Posterior vena cava (tissue), 2 donors: ENCODE results near the gene KCNN2. TPM values are rescaled to one million over a fixed set of nuclear protein-coding genes. Genes with fewer than 3 reads are reported as not detected.

Experiments used
- DNase-seq: peaks from one replicate; pipeline ENCODE4 v3.0.0-alpha.2; 2020; ENCODE audit warnings: low spot score
- intact Hi-C, 2 donors: fragments of 100-400 bp; cut with DNase I; formaldehyde crosslinking; loops; one replicate each; pipeline versions ENCODE4 v1.14.1 to v1.14.2; 2022 to 2023
- long read RNA-seq, 2 donors: library from polyadenylated mRNA; unstranded; transcript quantifications; one replicate each; pipeline ENCODE4 v2.0.0, GENCODE V29; 2020 to 2021
- total RNA-seq, 2 donors: library from RNA; stranded (reverse); fragmentation: NEBNext Ultra II Directional; extraction: Animal tissue kit (Norgen Biotek cat#: 25700); gene quantifications; one replicate each; pipeline ENCODE4 v1.2.1, GENCODE V29; 2021
- donor health status: DM: yes; HTN: yes; CAD: no.
- donor health status: DM: yes; HTN: yes; CAD: no.

The KCNN2 gene
- under 1 TPM; 0.24 to 0.46 TPM for total RNA-seq
- long read RNA-seq, donor 1, result 0 reads
- long read RNA-seq, donor 2, partial matches to known transcripts, result 0 of 1 reads
- long read RNA-seq, donor 2, other reads (novel, unspliced or antisense), result 0 of 1 reads

DNA sequence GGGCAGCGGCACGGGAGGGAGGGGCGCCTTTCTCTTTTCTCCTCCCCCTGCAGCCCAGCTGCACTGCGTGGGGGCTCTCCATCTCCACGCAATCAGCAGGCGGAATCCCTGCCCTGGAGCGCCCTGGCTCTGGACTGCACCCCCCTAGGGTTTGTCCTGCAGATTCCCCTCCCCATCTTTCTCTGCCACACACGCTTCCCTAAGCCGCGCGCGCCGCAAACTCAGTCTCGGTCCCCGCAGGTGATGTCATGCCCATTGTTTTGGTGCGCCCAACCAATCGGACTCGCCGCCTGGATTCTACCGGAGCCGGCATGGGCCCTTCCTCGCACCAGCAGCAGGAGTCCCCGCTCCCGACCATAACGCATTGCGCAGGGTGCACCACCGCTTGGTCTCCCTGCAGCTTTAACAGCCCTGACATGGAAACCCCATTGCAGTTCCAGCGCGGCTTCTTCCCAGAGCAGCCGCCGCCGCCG, at the start of gene KCNN2:
Gene KCNN2 (plus strand): TSS at position 347 of the 473 bp plus-strand sequence. CDS start 70 bp downstream, at position 417.
- intact Hi-C loops, result no loop called here
- DNase-seq, result peak; percentile 87

DNA sequence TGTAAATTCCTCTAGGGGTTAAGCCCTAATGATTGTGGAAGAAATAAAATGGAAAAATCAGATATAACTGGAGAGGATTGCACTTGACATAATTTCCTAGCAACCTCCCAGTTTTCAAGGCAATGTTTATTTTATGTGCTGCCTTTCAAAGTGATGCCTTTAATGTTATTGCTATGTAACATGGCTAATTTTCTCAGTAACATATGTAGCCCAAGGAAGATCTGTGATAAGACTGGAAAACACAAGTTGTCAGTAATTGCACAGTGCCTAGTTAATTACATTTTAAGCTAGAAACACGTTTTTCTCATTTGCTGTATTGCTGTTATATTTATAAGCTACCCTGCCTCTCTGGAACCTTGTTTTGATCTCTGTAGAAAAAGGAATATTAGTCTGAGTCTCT, 49.2 kb upstream of the KCNN2 start:
- intact Hi-C loops, result no loop called here

DNA sequence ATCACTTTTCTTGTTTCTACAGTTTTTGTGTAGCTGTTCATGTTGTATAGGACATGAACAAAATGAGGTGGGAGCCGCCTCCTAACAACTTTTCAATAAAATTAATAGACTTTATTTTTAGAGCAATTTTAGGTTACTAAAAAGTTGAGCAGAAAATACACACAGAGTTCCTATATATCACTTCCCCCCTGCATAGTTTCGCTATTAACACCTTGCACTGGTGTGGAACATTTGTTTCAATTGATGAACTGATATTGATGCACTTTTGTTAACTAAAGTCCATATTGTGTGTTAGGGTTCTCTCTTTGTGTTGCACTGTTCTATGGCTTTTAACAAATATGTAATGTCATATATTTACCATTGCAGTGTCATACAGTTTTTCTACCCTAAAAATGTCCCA, 47.8 kb upstream of the KCNN2 start:
- intact Hi-C loops, result no loop called here
- no peak for DNase-seq

More for the DNA sequence above, 49.2 kb upstream of the KCNN2 start:
- DNase-seq, result no peak

DNA sequence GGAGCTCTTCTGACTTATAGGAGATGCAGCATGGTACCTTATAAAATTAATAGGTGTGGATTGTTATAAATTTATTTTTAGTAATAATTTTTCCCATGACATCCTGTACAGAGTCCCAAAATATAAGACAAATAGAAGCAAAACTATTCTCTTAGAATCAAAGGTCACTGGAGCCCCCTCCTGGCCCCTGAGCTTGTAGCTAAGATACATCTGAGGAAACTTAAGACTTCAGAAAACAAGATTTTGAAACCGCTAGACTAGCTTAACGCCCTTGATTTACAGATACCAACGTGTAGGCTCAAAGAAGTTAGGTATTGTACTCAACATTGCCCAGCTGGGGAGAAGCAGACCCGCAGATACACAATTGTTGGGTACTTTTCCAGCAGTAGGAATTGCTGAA, 45.7 kb upstream of the KCNN2 start:
- intact Hi-C loops, result no loop called here

DNA sequence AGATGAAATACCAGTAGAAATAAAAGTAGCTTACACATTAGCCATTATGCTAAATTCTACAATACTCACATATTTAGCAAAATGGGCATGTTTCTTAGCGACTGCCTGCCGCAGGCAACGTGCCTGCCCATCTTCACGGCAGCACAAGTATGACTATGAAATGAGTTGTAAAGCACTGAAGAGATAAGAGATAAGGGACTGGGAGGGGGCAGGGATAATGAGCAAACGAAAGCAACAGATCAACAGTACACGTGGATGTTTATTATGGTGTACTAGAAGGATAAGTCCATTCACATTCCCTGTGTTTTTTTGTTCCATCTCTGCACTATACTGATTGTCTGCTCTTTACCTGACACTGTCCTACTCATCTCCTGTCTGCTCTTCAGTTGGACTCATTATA, 44.1 kb upstream of the KCNN2 start:
- intact Hi-C loops, result no loop called here
- no peak for DNase-seq

More for the DNA sequence above, 45.7 kb upstream of the KCNN2 start:
- DNase-seq, result no peak

DNA sequence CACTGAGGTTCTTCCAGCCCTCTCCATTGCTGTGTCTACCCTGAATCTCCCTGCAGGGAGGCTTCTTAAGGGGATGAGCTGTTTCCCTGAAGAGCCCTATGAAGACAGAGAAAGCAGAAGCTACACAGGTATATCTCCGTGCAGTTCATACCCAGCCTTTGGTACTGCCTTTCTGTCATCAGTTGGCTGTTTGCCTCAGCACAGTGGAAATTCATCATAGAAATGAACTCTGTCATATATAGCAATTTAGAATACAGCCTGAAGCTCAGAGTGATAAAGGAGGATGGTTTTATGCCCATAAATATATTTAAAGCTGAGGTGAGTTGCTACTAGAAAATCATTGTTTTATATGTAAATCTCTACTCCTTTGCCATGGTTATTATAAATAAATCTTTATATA, 42.6 kb upstream of the KCNN2 start:
- no peak for DNase-seq

DNA sequence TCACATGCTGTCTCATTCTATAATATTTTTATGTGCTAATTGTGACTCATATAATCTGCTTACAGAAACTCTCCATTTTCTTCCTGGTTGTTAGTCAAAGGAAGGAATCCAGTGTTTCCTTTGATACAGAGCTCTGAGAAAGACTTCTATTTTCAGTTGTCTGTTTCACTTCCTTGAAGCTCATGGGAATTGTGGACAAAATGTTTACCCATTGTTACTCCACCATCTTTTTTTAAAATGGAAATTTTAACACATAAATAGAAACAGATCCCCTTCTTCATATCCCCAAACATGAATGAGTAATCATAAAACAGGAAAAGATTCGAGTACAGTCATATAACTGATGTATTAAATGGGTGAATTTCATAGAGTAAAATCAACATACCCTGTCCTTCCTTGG, 42.0 kb upstream of the KCNN2 start:
- DNase-seq, result no peak
- intact Hi-C loops, result no loop called here

More for the DNA sequence above, 42.6 kb upstream of the KCNN2 start:
- intact Hi-C loops, result no loop called here

DNA sequence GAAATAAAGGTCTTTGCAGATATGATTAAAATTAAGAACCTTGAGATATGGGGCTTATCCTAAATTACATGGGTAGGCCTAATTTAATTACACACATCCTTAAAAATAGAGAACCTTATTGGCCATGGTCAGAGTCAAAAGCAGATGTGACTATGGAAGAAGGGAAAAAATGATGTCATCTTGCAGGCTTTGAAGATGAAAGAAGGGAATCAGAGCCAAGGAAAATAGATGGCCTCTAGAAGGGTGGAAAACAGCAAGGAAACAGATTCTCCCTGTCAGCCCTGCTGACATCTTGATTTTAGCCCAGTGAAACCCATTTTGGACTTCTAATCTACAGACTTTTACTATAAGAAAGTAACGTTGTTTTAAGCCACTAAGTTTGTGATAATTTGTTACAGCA, 37.6 kb upstream of the KCNN2 start:
- no peak for DNase-seq
- intact Hi-C loops, result no loop called here

DNA sequence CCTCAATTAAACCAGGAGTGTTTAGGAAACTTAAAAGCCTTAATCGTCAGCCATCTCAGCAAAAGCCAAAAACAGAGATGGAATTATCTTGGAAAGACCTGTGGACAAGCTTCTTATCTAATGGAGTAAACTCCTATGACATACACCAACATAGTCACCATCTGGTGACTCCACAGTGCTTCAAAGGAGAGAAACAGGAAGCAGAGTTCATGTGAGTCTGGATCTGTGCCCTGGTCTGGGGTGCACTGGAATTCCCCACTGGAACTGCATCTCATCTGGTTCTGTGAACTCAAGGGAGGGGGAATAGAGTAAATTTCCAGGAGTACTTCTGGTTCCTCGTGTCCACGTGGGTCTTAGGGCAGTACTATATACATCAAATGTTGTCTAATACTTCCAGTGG, 36.3 kb upstream of the KCNN2 start:
- intact Hi-C loops, result no loop called here
- no peak for DNase-seq

DNA sequence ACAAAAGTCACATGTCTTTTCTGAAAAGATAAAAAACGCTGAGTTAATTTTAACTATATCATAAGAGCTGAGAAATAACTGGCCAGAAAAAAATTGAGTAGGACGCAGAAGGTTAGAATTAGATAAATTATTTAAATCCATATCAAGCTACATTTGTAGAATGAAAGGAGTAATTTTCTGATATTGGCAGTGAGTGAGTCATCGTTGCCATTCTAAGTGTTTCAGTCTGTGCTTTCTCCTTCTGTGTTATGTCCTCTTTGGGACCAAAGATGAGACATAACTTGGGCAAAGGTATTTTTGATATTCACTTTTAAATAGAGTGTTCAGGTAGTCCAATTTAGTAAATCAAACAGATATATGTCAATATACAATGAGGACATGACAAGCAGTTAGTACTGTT, 34.4 kb upstream of the KCNN2 start:
- DNase-seq, result no peak
- intact Hi-C loops, result no loop called here

DNA sequence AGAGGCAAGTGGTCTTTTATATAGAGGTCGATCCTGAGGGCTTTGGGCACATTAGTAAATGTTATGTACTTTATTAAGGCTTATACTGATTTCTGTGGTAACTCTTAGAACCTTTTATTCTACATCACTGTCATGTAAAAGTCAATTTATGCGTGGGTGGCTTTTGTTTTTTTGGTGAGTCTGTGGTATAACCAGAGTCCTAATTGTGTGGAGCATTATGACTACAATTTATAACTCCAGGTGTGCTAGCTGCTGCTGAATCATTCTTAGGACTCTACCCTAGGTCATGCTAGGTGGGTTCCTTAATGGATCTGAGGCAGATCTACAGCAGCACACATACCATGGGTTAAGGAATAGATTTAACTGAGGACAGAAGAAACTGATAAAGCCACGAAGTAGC, 33.9 kb upstream of the KCNN2 start:
- intact Hi-C loops, result no loop called here
- DNase-seq, result no peak

DNA sequence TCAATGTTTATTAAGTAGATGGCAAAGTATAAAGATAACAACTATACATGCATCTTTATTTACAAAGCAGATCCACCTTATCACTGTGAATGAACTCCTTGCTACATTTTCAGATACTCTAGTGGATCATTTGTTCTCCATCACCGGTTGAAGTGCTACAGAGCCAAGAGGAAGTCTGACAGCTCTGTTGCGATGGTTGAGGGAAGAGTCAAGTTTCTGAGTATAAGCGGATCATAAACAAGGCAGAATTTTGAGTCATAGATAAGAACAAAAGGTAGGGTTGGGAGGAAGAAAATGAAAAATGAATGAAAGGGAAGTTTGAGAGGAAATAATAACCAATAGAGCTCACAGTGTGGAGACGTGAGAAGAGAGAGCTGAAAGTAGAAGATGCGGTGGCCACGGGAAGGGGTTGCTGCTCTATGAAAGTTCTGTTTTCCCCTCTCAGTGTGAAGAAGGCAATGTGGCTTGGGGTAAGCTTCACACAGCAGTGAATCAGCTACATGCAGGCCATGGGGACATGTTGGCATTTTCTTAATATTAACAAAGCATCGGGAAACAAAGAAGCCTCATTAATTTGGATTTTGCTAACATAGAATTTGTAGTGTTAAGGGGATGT, 30.8 kb upstream of the KCNN2 start:
- intact Hi-C loops, result no loop called here
- DNase-seq, result no peak

DNA sequence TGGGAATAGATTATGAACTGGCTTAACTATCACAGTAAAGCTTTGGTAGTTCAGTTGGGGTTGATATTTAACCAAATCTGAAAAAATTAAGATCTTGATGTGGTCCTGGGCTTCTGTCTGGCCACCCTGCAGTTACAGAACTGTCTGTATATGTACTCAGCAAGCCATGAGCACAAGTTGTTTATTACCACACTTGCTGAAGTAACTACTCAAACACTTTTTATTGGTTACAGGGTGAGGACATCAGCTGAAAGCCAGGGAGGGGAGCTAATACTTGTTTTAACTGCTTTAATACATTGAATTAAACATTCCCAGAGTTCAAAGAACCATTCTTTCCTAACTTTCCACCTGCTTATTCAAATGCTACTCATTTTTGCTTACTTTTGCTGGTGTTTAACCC, 29.4 kb upstream of the KCNN2 start:
- intact Hi-C loops, result no loop called here
- DNase-seq, result no peak

DNA sequence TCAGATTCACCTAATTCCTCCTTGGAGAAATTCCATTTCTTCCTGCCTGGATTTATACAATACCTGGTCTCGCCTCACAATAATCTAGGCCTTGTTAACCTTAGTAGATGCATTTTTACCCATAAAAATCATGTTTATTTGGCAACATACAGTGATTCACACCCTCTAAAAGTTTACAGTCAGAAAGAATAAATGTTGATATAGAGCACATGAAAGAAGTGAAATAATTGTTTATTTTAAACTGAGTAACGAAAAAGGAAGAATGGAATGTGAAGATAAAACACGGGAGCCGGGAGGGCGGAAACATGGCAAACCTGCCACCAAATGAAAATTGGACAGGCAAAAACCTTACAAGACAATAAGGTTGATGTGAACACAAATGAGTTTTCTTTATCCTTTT, 28.9 kb upstream of the KCNN2 start:
- DNase-seq, result no peak
- intact Hi-C loops, result no loop called here

DNA sequence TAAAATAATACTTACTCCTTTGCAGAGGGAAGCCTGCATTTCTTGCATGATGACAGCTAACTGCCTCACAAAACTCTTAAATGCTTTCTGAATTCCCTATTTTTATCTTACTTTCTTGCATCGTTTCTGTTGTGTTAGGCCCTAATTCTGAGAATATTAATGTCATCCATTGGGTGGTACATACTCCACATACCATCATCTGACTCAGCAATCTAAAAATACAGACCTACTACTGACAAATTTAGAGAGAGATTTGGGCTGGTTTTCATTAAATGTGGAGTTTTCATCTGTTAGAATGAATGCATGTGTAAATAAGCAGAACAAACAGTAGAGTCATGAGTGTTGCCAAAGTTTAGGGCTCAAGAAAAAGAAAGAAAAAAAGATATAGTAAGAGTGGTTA, 26.5 kb upstream of the KCNN2 start:
- intact Hi-C loops, result no loop called here
- DNase-seq, result no peak

DNA sequence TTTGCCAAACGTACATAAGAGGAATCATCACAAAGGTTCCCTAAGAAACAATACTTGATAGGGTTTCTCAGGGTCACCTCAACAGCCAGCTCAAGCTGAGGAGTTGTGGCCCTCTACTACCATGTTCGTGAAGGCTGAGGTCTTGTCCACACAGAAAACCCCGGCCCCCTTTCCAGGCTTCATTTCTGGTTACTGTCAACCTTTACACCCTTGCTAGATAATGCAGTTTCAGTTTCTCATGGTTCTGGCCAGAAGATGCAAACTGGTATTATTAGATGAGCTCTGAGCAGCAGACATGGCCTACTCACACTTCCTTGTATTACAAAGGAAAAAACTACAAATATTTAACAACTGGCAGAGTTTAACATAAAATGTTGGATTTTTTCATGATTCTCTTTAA, 22.8 kb upstream of the KCNN2 start:
- intact Hi-C loops, result no loop called here
- no peak for DNase-seq

DNA sequence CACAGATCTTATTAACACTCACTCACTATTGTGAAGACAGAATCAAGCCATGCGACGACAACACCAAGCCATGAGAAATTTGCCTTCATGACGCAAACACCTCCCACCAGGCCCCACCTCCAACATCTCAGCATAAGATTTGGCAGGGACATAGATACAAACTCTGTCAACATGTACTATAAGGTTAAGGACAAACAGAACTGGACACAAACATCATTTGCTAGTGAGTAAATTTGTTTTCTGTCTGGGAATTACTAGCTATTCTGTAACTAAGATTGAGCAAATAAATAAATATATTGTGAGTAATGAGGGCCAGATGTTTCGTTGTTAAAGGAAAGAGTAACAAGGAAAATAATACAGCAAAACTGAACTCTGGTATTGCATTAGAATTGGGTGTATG, 15.7 kb upstream of the KCNN2 start:
- intact Hi-C loops, result no loop called here
- no peak for DNase-seq

DNA sequence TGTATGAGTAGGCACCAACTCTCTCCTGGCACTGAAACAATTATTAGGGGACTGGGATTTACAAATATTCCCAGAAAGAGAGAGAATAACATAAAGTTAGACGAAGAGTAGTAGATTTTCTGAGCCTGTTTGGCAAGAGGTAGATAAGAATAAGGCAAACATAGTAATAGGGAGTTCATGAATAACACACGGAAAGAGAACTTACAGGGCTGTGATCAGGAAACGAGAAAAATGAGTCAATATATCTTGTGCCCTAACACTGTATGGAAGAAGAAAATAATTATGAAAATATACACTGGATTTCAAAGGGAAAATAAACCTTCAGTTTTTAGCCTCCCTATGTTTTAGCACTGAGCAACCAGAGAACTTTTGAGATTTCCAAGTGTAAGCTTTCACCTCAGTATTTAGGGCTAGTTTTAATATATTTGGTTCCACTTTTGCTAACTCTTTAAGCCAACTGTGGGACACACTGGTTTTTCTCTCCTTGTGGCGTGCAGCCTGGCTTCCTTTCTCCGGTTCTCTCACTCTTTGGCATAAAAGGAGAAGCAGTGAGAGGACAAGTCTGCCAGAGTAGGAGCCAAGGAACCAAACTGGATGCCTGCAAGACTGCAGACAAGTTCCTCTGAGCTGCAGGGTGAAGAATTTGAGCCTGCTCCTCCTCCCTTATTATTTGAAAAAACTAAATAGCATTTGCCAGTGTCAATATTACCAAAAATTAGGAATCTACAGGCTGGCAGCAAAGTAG, 6.6 kb upstream of the KCNN2 start:
- intact Hi-C loops, result no loop called here
- no peak for DNase-seq

DNA sequence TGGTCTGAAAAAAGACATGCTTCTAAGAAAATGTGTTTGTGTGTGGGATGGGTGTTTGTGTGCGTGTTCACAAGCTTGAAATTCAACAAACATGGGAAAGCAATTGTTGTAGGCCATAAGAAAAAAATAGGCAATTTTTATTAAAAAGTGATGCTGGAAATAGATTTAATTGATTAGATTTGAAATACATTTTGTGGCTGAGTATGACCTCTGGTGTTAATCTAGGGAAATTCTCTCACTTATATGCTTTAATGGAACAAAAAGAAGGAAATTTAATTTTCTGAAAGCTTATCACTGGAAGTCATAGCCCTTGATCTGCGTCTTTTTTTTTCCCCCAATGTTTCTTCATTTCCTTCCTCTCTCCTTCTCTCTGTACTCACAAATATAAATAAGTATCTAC, 3.5 kb upstream of the KCNN2 start:
- intact Hi-C loops, result no loop called here
- no peak for DNase-seq

DNA sequence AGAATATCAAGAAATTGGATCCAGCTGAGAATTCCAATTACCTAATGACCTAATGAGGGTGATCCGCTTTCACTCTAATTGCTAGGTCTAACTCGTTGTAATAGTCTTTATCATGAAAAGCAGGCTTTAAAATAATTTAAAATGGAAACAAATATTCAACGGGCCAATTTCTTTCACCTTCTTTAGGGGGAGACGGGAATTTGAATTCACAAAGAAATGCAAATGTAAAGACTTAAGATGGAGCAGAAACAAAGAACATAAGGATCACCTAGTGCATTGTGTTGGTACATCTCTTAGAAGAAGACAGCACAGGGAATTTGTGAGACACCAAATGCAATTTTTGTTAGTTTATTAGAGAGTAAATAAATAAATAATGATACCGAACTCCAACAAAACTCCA, 1.5 kb upstream of the KCNN2 start:
- intact Hi-C loops, result no loop called here
- no peak for DNase-seq
